Measurements from ENCODE around the gene SNURF.

Gene SNURF

DNA sequence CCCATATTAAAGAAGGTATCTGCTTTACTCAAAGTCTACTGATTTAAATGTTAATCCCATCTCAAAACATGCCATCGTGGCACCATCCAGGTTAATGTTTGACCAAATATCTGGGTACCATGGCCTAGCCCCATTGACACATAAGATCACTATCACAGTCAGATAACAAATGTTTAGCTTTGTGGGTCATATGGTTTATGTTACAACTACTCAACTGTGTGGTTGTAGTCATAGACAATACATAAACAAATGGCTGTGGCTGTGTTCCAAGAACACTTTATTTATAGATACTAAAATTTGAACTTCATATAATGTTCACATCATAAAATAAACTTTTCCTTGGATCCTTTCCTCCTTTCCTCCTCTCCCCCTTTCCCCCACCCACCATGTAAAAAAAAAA lies 9.8 kb upstream of the SNURF start:
- Histone ChIP-seq H3K9me3 (ENCODE audit: insufficient read depth, low read length) (no peaks in the 10 kb centered on the region), H4K20me1 (ENCODE audit: low read depth, low read length) (no peaks in the 10 kb centered on the region), H3K4me3 (ENCODE audit: insufficient read depth, low read length, poor library complexity, severe bottlenecking) (no peak overlapping the region), H3K9me2 (replicated peaks; ENCODE audit: insufficient read depth, low read length) (no peaks in the 10 kb centered on the region), H3K79me2 (ENCODE audit: insufficient read depth, low read length) (no peaks in the 10 kb centered on the region), H3K9ac (ENCODE audit: low read length) (no peak overlapping the region), H3K36me3 (ENCODE audit: low read length) (no peaks in the 10 kb centered on the region), H3K4me2 (ENCODE audit: low read depth, low read length, poor library complexity, severe bottlenecking) (no peak overlapping the region), H3F3A (ENCODE audit: insufficient read depth) (no peaks in the 10 kb centered on the region), H2AFZ (ENCODE audit: low read depth, low read length, severe bottlenecking) (no peak overlapping the region), H3K27ac (ENCODE audit: low read depth, low read length) (no peak overlapping the region), H3K27me3 (ENCODE audit: low read length) (no peaks in the 10 kb centered on the region)
- TF ChIP-seq CTCF (IDR thresholded peaks at IDR 0.05; ENCODE audit: insufficient read depth, low read length, poor library complexity, severe bottlenecking) (no peak), EZH2phosphoT487 (conservative IDR thresholded peaks at IDR 0.05; ENCODE audit: low read length) (no peak)

DNA sequence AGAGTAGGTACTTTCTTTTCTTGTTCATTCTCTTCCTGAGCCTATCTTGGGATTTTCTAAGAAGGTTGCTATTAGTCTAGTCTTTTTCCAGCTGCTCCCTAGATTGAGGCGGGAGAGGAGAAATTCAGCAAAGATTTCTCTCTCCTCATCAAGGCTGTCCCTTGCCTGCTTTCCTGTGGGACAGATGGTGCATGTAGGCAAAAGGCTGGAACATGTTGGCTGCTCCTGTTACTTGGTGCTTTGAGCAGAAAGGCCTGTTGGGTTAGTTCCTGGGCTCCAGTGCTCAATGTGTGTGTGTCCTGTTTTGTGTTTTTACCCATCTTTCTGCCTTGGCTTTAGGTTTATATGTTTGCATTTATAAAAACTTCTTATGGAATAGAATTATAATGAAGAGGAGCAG lies 9.1 kb upstream of the SNURF start:
- no peak overlapping the region for H3K4me2 ChIP-seq (ENCODE audit: low read depth, low read length, poor library complexity, severe bottlenecking)
- no peak overlapping the region for H3K27ac ChIP-seq (ENCODE audit: low read depth, low read length)
- no peaks in the 10 kb centered on the region for H3K36me3 ChIP-seq (ENCODE audit: low read length)
- H3K79me2 ChIP-seq (ENCODE audit: insufficient read depth, low read length), result no peaks in the 10 kb centered on the region
- no peaks in the 10 kb centered on the region for H3K27me3 ChIP-seq (ENCODE audit: low read length)
- H3K9me2 ChIP-seq (replicated peaks; ENCODE audit: insufficient read depth, low read length), result no peaks in the 10 kb centered on the region
- H3K9ac ChIP-seq (ENCODE audit: low read length), result no peak overlapping the region
- H3K9me3 ChIP-seq (ENCODE audit: insufficient read depth, low read length), result no peaks in the 10 kb centered on the region
- no peak for TF ChIP-seq CTCF (IDR thresholded peaks at IDR 0.05; ENCODE audit: insufficient read depth, low read length, poor library complexity, severe bottlenecking)
- TF ChIP-seq EZH2phosphoT487 (conservative IDR thresholded peaks at IDR 0.05; ENCODE audit: low read length), result no peak
- no peaks in the 10 kb centered on the region for H3F3A ChIP-seq (ENCODE audit: insufficient read depth)
- H2AFZ ChIP-seq (ENCODE audit: low read depth, low read length, severe bottlenecking), result no peak overlapping the region
- H4K20me1 ChIP-seq (ENCODE audit: low read depth, low read length), result no peaks in the 10 kb centered on the region
- H3K4me3 ChIP-seq (ENCODE audit: insufficient read depth, low read length, poor library complexity, severe bottlenecking), result no peak overlapping the region

DNA sequence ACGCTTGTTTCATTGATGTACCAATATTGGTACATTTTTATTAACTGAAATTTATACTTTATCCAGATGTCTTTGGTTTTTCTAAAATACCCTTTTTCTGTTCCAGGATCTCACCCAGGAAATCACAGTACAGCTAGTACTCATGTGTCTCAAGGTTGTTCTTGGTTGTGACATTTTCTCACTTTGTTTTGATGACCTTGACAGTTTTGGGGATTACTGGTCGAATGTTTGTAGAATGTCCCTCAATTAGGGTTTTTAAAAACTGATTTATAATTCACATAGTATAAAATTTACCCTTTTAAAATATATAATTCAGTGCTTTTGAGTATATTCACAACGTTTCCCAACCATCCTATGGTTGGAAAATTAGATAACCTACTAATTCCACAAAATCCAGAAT lies 6.3 kb upstream of the SNURF start:
- no peaks in the 10 kb centered on the region for H3K9me2 ChIP-seq (replicated peaks; ENCODE audit: insufficient read depth, low read length)
- H3K79me2 ChIP-seq (ENCODE audit: insufficient read depth, low read length), result no peaks in the 10 kb centered on the region
- TF ChIP-seq EZH2phosphoT487 (conservative IDR thresholded peaks at IDR 0.05; ENCODE audit: low read length) (no peak), CTCF (IDR thresholded peaks at IDR 0.05; ENCODE audit: insufficient read depth, low read length, poor library complexity, severe bottlenecking) (no peak)
- H3K9ac ChIP-seq (ENCODE audit: low read length), result no peak overlapping the region
- H3K9me3 ChIP-seq (ENCODE audit: insufficient read depth, low read length), result no peaks in the 10 kb centered on the region
- no peak overlapping the region for H3K27ac ChIP-seq (ENCODE audit: low read depth, low read length)
- H3K36me3 ChIP-seq (ENCODE audit: low read length), result no peaks in the 10 kb centered on the region
- H3K4me3 ChIP-seq (ENCODE audit: insufficient read depth, low read length, poor library complexity, severe bottlenecking), result no peak overlapping the region
- H3F3A ChIP-seq (ENCODE audit: insufficient read depth), result no peaks in the 10 kb centered on the region
- no peaks in the 10 kb centered on the region for H3K27me3 ChIP-seq (ENCODE audit: low read length)
- no peak overlapping the region for H2AFZ ChIP-seq (ENCODE audit: low read depth, low read length, severe bottlenecking)
- H3K4me2 ChIP-seq (ENCODE audit: low read depth, low read length, poor library complexity, severe bottlenecking), result no peak overlapping the region
- no peaks in the 10 kb centered on the region for H4K20me1 ChIP-seq (ENCODE audit: low read depth, low read length)
